Neural progenitor cell (in vitro differentiated cells): Measurements from ENCODE around the gene PRAC2.

Experiments
- CTCF ChIP-seq: fragments of 200-600 bp; sonication (generic); IDR thresholded peaks from 2 replicates; pipeline ENCODE4 v1.5.1; 2017; ENCODE audit warnings: antibody characterized with exemption, mild to moderate bottlenecking
- EZH2phosphoT487 ChIP-seq: fragments of 200-600 bp; sonication (generic); IDR thresholded peaks from 2 replicates; pipeline ENCODE4 v1.6.1; 2017; ENCODE audit warnings: antibody characterized with exemption

- TF ChIP-seq CTCF = peak; percentile 89
- TF ChIP-seq EZH2phosphoT487 = peak; percentile 11
Observed at GRCh38 chr17:48724251-48725003, 1.4 kb downstream of the PRAC2 start.
